Measurements from ENCODE around the gene SEC14L5.
"Not testable (repeated sequence)": the region's sequence is repeated elsewhere in the genome, so short reads cannot be mapped to it uniquely, and the experiment has no call there.

SEC14L5 gene

DNA sequence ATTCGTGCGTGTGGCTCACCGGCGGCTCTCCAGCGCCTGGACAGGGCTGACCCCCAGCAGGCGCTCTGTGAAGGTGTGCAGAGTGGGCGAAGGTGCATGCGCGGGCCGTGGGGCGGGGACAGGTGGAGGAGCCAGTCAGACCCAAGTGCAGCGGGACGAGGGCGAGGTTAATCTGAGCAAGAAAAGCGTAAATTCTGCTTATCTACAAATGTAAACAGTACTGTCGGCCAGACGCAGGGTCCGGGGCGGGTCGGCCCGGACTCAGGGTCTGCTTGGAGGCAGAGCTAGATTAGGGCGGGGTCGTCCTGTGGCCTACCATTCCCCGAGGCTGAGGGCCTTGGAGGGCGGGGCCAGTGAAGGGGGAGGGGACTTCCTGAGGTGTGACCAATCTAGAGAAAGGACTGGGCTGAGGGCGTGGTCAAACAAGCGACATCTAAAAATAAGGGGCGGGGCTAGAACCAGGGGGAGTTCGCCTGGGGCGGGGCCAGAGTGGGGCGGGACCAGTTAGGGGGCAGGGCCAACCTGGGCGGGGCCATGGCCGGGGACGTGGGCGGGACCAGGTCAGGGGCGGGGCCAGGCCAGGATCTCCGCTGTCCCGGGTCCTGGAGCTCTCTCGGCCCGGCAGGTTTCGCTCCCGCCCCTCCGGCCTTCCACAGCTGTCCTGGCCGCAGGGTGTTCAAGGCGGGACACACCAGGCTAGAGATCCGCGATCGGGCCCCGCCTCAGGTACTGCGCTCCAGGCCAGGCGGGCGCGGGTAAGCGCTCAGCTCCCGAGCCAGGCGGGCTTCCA lies at the start of gene SEC14L5:
Gene SEC14L5 (plus strand): TSS at position 611 of the 790 bp plus-strand sequence. CDS start 994 bp downstream, outside the sequence.
- DNase-seq, result peak; percentile 75 to 86

DNA sequence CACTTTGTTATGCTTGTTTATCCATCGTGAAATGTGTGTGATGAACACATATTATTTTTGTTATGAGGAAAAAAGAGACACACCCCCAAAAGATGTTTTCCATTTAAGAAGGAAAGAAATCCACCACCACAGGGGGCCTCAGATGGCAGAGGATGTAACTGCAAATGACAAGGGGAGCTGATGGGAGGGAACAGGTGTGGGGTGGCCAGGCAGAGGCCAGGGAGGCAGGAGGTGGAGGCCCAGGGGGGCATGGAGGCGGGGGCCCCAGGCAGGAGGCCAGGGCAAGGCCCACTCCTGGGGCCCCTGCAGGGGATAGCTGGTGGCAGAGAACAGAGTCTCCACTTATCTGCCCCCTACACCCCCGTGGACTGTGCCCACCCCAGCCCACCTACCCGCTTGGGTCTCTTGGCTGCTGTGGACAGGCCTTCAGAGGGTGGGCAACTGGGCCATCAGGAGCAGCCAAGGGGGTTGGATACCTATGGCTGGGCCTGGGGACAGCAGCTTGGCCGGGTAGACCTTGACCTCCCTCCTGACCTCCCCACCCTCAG lies 49.2 kb upstream of the SEC14L5 start:
- no peak for DNase-seq

DNA sequence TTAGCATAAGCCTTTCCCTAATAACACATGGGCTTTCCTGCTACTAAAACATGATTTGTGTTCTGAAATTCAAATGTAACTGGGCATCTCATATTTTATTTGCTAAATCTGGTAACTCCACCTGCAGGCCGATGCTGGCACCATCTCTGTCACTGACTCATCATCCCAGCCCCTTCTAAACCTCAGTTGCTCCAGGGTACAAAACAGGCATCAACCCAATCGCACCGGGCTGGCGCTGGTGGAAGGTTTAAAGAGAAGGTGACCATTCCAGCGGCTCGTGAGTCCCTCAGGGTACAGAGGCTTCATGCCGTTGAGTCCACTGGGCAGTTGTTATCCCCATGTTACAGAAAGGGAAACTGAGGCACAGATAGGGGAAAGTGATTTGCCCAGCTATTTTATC lies 48.3 kb upstream of the SEC14L5 start:
- no peak for DNase-seq

DNA sequence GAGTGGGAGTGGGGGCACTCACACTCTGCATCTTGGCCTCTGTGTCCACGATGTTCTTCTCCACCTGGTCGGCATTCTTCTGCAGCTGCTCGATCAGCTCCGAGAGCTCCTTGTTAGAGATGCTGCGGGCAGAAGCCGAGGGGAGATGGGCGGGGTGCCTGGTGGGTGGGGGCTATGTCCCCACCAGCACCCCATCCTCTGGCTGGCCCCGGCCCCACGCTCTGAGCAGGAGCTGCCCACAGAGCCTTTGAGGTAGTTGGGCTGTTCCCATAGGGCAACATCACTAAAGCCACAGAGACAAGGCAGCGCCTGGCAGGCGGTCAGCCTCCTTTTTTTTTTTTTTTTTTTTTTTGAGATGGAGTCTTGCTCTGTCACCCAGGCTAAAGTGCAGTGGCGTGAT lies 47.3 kb upstream of the SEC14L5 start:
- DNase-seq, result no peak

DNA sequence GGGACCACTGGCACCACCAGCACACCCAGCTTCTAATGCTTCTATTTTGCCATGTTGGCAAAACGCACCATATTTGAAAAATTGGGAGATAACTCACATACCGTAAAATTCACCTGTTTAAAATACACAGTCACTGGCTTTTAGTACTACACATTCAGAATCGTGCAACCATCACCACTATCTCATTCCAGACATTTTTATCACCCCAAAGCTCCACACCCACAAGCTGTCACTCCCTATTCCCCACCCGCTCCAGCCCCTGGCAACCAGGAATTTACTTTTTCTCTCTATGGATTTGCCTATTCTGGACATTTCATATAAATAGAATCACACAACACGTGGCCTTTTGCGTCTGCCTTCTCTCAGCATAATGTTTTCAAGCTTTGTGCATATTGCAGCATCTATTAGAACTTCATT lies 46.2 kb upstream of the SEC14L5 start:
- DNase-seq, result no peak

DNA sequence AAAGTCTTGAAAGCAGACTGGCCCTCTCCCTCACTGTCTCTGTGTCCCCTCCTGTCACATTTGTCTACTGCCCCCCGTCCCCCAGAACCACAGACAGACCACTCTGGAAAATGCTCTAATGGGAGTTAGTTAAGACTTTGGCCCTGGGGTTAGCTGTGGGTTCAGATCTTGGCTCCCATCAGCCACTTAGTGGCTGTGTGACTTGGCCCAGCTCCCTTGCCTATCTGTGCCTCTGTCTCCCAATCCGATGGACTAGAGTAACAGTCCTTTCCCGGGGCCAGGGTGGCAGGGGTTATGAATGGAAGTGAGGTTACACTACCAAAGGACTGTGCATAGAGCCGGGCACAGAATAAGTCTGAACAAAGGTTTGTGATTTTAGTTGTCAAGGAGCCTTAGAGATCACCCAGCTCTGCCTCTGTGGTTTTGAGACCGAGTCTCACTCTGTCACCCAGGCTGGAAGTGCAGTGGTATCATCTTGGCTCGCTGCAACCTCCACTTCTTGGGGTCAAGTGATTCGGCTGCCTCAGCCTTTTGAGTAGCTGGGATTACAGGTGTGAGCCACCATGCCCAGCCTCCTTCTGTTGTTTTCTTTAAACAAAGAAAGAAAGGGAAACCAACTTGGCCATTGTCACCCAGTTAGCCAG lies 44.9 kb upstream of the SEC14L5 start:
- no peak for DNase-seq

DNA sequence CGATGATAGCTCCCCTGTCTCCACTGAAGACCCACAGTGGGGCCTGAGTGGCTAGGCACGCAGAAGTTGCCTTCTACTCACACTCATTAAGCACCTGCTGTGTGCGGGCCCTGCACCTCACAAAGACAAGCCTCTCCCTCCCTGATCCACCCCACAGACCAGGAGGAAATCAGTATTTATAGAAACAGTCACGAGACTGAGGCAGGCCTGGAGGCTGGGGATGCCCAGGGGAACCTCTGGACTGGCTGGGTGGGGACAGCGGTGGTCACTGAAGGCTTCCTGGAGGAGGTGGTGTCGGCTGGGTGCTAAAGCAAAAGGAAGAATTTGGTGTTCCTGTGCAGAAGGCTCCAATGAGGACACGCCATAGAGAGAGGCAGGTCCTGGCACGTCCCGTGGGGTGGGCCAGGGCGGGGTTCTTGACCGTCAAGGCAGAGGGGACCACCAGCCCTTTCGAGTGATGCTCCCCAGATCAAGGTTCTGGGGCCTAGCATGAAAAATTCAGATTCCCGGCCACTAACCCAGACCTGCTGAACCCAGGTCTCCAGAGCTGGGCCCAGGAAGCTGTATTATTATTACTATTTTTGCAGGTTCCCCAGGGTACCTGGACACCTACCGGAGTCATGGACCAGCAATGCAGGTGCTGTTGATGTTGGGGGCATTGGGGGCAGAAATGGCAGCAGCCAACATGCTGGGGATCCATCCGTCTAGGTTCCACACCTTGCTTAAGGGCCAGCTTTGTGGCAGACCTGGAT lies 44.2 kb upstream of the SEC14L5 start:
- no peak for DNase-seq

DNA sequence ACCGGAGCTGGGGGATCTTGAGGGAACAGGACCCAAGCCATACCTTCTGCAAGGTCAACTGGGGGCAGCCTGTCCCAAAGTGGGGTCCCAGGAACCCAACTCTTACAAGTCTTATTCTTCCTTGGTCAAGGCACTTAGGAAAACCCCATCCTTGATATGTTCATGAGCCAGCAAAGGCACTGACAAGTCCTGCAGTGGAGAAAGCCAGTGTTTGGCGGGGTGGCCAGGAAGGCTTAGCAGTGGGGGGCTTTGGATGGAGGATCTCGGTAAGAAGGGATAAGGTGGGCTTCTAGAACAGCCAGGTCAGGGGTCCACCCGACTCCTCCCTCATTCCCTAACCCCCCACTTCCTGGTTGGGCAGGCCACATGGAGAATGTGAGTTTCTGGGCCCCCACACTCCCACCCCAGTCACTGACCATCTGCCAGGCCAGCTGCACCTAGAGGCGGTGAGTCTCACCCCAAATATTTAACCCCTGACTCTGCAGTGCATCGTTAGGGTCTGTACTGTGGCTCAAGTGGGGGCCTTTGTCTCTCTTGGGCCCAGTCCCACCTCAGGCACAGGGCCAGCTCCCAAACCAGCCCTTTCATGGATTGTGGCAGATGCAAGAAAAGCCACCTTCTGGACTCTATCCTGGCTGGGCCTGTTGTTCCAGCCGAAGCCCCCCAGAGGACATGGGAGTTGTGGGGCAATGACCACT lies 43.5 kb upstream of the SEC14L5 start:
- DNase-seq, result no peak

DNA sequence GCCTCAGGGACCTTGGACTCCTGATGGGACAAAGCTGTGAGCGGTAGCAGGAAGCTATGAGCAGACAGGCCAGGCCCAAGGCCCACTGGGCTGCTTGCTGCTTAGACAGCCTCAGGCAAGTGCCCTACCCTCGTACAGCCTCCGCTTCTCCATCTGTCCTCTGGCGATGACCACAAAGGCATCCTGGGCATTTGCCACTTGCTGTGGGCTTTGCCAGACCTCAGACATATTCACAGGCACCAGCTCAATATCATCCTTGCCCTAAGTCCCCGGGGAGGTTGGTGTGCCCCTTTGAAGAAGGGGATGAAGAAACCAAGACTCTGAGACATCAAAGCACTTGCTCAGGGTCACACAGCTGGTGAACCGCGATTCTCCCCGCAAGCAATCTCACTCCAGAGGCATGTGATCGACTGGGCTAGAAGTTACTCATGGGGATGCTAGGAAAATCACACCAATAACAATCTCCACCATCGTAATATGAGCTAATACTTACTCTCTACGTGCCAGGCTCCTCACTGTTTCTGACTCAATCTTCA lies 42.8 kb upstream of the SEC14L5 start:
- DNase-seq, result no peak

DNA sequence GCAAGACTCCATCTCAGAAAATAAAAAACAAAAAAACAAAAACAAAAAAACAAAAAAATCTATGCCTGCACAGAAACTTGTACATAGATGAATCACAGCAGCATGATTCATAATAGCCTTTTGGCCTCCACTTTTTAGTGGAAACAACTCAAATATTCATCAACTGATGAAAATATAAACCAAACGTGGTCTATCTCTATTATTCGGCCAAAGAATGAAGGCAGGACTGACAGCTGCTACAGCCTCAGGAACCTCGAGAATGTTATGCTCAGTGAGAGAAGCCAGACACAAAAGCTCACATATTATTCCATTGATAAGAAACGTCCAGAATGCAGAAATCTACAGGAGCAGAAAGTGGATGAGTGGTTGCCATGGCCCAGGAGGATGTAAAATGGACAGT lies 41.0 kb upstream of the SEC14L5 start:
- no peak for DNase-seq

DNA sequence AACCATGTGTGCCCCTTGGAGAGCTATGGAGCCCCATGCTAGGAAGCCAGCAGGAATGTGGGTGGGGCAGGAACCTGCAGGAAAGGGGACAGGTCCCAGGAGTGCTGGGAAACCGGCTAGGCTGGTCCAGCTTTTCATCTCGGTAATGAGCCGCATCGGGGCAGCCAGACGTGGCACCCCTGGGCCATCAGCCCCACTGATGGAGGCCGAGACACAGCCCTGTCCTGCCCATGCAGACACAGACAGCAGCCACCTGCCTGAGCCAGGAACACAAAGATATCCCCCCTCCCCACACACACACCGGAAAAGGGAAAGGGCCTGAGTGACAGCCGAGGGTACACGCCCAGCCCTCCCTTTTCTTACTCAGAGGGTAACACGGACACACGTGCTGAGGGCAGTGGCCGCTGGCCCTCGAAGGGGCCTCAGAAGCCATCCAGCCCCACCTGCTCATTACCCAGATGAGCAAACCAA lies 39.3 kb upstream of the SEC14L5 start:
- no peak for DNase-seq

DNA sequence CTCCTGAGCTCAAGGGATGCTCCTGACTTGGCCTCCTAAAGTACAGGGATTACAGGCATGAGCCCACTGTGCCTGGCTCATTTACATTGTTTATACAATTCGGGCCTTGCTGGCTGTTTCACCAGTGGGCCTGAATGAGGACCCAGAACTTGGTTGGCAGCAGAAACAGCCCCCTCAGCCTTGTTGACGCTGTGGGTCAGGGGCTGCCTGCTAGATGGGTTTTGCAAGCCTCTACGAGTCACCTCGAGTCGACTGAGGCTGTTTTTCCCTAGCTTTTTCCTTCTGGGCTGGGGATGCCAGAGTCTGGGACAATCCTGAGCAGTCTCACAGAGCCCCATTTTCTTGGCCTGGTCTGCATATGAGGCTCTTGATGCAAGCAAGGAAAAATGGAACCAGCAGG lies 37.3 kb upstream of the SEC14L5 start:
- DNase-seq, result no peak

DNA sequence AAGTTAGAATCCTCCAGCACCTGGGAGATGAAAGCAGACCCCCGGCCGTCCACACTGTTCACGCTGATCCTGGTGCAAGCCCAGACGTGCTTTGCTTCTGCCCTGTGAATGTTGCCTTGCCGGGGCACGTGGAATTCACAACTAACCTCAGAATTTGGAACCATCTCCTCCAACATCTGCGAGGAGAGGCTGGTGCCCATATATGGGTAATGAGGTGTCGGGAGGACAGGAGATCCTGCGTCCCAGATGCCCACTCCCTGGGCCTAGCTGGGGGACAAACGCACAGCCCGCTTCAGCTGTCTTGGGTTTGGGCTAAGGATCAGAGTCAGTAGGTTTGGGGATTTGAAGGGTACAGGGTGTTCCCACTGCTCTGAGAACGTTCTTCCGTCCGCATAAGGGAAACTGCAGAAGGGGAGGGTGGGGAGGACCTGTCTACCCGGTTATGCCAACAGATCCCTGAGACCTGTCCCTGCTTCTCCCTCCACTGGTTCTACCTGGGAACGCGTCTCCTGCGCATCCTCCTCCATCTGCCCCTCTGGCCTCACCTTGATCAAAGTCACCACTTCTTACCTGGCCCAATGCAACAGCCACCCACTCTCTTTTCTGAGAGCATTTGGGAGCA lies 35.3 kb upstream of the SEC14L5 start:
- DNase-seq, result no peak

DNA sequence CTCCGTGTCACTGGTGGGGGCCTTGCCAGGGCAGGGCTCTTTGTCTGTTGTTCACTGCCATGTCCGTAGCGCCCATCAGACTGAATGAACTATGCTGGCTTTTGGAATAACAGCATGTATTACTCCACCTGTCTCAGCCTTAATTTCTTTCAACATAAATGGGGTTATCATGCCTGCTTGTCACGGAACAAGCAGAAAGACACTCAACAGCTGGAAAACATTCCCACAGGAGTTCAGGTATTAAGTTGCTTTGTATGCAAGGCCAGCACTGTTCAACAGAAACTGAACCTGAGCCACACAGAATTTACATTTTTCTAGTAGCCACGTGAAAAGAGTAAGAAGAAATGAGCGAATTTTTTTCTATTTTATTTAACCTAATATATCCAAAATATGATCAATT lies 34.3 kb upstream of the SEC14L5 start:
- DNase-seq, result no peak

DNA sequence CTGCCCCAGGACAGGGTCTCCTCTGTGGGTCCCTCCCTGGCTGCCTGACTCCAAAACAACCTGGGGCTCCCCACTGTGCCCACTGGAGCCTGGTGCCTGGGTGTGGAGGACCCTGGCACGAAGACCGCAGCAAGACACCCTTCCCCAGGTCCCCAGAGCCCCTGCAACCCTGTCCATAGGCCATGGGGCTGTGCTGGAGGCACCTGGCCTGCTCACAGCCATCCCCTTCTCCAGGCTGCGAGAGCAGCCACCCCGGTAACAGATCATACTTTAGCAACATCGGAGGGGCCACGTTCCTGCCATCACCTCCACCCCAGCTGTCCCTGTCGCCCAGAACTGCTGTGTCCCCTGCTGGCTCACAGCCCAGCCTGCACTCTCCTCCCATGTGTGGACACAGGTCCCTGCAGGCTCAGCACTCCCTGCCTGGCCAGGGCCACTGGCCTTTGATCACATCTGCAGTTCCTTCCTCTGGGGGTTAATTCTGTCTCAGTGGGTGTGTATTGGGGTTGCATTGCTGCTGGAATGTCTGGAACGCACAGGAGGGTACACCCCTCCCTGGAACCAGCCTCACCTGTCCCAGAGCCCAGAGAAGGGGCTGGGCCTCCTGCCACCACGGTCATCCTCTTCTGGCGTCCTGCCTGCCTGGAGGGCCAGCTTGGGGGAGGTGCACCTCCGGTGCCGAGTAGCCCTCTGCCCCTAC lies 33.4 kb upstream of the SEC14L5 start:
- DNase-seq, result no peak

DNA sequence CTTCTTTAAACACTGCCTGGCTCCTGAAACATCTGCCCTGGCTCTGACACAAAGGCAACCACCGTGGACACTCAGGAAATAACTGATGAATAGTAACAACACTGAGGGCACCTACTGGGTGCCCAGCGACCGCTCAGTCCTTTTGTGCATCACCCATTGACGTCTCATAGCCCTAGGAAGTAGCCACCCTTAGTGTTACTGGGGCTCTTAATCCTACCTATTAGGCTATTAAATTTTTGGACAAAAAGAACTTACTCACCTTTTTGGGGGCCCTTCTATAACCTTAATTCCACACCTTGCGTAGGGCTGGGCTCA lies 32.9 kb upstream of the SEC14L5 start:
- DNase-seq, result no peak

DNA sequence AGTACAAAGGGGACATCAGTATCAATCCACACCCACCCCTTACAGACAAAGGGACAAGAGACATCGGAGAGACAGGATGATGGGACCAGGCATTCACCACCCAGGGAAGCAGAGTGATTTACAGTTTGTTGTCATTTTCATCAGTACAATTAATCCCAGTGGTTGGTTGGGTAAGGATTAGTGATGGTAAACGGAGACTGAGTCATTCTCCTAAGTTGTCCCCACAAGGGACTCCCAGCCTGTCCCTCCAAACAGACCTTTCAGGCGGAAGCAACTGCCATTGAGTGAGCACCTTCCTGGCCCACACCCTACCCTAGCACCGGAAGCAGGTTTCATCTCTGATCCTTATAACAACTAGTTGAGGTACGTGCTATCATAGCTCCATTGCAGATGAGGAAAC lies 32.3 kb upstream of the SEC14L5 start:
- no peak for DNase-seq

DNA sequence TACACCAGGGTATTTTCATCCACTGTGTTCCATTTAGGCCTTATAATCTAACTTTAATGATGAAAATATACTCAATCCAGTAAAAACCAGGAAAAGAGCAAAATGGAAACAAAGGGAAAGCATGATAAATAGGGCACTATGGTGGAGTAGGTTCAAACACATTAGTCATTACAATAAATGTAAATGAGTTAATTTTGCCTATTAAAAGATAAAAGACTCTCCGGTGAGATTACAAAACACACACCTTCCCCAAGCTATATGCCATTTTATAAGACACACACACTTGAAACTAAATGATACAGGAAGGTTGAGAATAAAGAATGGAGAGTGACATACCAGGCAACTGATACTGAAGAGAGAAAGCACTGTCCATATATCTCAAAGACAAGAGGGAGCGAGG lies 31.2 kb upstream of the SEC14L5 start:
- DNase-seq, result no peak

DNA sequence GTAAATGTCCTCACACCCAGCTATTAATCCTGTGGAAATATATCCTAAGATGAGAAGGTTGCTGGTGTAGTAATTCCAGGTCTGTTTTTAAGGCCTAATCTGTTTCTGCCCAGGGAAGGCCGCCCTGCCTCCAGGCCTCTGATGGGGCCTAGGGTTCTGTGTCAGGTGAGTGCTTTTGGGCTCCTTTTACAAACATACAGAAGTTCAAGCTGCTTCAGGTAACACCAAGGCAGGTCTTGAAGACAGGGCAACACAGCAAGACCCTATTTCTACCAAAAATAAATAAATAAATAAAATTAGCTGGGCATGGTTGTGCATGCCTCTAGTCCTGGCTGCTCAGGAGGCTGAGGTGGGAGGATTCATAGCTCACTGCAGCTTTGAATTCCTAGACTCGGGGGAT lies 30.5 kb upstream of the SEC14L5 start:
- DNase-seq, result no peak

DNA sequence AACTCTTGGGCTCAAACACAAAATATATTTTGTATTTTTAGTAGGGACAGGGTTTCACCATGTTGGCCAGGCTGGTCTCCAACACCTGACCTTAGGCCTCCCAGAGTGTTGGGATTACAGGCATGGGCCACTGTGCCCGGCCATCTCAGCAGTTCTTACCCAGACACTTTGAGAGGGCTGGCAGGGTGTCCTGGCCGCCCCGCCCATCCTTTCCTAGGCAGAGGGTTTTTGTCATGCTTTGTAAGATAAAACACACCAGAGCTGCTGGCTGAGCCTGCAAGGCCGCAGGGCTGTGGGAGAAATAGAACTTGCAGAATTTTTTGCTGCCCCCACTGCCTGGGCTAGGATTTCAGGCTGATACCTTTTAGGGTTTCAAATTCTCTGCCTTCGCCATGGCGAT lies 29.9 kb upstream of the SEC14L5 start:
- no peak for DNase-seq

DNA sequence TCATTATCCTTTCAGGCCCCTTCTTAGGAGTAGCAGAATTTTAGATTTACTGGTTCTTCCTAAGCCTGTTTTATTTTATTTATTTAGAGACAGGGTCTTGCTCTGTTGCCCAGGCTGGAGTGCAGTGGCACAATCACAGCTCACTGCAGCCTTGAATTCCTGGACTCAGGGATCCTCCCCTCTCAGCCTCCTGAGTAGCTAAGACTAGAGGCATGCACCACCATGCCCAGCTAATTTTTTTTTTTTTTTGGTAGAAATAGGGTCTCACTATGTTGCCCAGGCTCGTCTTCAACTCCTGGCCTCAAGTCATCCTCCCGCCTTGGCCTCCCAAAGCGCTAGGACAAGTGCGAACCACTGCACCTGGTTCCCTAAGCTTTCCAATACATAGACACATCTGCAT lies 28.5 kb upstream of the SEC14L5 start:
- DNase-seq, result not testable (repeated sequence)

DNA sequence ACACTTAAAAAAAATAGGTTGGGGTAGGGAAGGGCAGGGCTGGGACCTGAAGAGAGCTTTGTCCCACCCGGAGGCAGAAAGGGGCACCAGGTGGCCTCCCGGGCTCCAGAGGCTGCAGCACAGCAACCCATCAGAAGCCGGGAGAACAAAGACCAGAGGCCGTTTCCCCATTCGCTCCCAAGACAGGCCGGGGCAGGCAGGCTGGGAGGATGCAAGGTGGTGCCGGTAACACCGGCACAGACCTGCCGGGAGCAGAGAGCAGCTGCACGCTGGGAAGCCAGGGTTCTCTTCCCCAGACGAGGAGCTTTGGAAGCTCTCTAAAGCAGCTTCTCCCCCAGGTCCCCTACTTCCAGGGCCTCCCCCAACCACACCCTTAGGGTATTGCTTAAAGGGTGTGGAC lies 26.7 kb upstream of the SEC14L5 start:
- no peak for DNase-seq
